ENCODE results near the gene PLXNC1. TPM values are rescaled to one million over a fixed set of nuclear protein-coding genes. Genes with fewer than 3 reads are reported as not detected.

PLXNC1 gene
- 1 to 10 TPM; 5.7 to 6.2 TPM for total RNA-seq

DNA sequence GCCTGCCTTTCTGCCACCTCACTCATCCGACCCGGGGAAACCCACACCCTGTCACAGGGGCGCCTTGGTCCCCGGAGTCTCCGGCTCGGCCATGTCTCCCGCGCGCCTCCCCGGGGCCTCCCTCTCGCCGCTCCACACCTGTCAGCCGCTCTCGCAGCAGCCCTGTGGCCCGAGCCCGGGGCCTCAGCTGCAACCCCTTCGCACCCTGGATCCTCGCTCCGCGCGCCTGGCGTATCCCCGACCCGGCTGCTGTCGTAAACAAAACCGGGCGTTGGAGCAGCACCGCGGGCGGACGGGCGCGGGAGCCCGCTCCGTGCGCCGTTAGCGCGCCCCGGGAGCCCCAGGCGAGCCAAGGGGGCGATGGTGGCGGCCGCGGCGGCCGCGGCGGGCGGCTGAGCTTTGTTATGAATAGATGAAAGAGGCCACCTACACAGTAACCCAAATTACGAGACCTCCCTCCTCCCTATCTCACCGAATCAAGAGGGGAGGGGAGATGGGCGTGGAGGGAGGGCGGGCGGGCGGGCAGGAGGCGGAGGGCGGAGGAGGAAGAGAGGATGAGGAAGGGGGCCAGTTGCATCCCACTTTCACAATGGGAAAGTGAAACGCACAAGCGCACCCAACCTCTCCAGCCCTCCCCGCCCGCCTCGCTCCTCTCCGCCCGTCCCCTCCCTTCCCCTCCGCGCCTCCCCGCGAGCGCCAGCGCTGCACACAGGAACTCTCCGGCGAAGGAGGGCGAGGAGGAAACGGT, at the start of gene PLXNC1:
Gene PLXNC1, plus strand, starts transcription at position 587 of the 748 bp plus-strand sequence. CDS start 395 bp downstream, outside the sequence.
- no peaks in the 10 kb centered on the region for H3K36me3 Mint-ChIP-seq
- intact Hi-C loops (cut with micrococcal nuclease): loop anchor here (1.0 to 2.0 kb wide), 8 partner anchors 60 to 578 kb away; partner anchors contain the start of gene CEP83
- H3K27me3 Mint-ChIP-seq: peaks cover 11% of the 10 kb centered on the region
- CTCF ChIA-PET: interaction anchor here (0.6 to 2.9 kb wide), 8 partner anchors 13 to 286 kb away, joined by 3 to 14 read pairs (median 4); no protein-coding TSS in a partner anchor
- DNase-seq: peak; percentile 79
- no peaks in the 10 kb centered on the region for H3K9me3 Mint-ChIP-seq
- H3K27ac Mint-ChIP-seq: peak within 1 kb of the TSS; percentile 38
- peaks cover 17% of the 10 kb centered on the region for H3K4me1 Mint-ChIP-seq (ENCODE audit: low read depth)
- H3K4me3 Mint-ChIP-seq: peak within 1 kb of the TSS; percentile 82
- POLR2A ChIA-PET: interaction anchor here (0.8 to 1.6 kb wide), 7 partner anchors 19 to 386 kb away, joined by 3 to 6 read pairs (median 3); no protein-coding TSS in a partner anchor

DNA sequence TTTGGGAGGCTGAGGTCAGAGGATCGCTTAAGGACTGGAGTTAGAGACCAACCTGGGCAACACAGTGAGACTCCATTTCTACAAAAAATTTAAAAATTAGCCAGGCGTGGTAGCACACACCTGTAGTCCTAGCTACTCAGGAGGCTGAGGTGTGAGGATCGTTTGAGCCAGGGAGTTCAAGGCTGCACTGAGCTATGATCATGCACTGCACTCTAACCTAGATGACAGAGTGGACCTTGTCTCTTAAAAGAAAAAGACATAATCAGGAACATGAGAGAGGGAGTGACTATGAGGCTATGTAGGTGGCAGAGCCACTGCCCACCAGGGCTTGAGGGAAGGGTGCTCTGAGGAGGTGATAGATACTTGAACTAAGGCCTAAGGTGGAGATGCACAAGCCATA, 49.2 kb upstream of the PLXNC1 start:
- intact Hi-C loops (cut with micrococcal nuclease): no loop called here
- peaks cover 24% of the 10 kb centered on the region for H3K4me1 Mint-ChIP-seq (ENCODE audit: low read depth)
- H3K9me3 Mint-ChIP-seq: no peaks in the 10 kb centered on the region
- no peak for DNase-seq
- no peak overlapping the region for H3K27ac Mint-ChIP-seq
- H3K36me3 Mint-ChIP-seq: no peaks in the 10 kb centered on the region
- H3K4me3 Mint-ChIP-seq: no peak overlapping the region
- ChIA-PET POLR2A (no interaction called here), CTCF (interaction anchor here (3.3 to 6.3 kb wide), 4 partner anchors 333 to 594 kb away, joined by 15 to 304 read pairs (median 200); partner anchors contain the start of gene SOCS2)
- no peaks in the 10 kb centered on the region for H3K27me3 Mint-ChIP-seq

DNA sequence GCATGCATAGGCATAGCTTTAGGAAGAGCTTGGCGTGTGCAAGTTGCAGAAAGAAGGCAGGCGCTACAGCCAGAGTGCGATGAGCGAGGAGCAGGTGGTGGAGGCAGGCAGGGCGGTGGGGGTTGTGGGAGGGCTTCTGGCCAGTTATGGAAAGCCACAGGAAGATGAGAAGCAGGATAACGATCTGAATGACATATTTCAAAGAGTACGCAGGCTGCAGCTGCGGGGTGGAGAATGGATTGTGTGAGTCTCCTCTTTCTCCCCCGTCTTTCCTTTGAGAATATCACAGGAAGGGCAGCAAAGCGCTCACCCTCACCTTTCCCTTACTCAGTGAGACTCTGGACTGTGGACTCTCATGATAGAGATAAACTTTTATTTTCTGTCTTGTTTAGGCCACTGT, 48.7 kb upstream of the PLXNC1 start:
- intact Hi-C loops (cut with micrococcal nuclease): loop anchor here (5.0 kb wide), 4 partner anchors 317 to 1002 kb away; no protein-coding TSS in a partner anchor
- ChIA-PET CTCF (interaction anchor here (3.2 to 6.3 kb wide), 7 partner anchors 23 to 679 kb away, joined by 15 to 304 read pairs (median 69); partner anchors contain the start of gene SOCS2), POLR2A (interaction anchor here (1.5 kb wide), 1 partner anchor 332 kb away, joined by 8 read pairs; no protein-coding TSS in a partner anchor)
- no peak overlapping the region for H3K4me3 Mint-ChIP-seq
- H3K27ac Mint-ChIP-seq: no peak overlapping the region
- H3K9me3 Mint-ChIP-seq: no peaks in the 10 kb centered on the region
- peak; percentile 15 for DNase-seq
- no peaks in the 10 kb centered on the region for H3K27me3 Mint-ChIP-seq
- peaks cover 24% of the 10 kb centered on the region for H3K4me1 Mint-ChIP-seq (ENCODE audit: low read depth)
- no peaks in the 10 kb centered on the region for H3K36me3 Mint-ChIP-seq

DNA sequence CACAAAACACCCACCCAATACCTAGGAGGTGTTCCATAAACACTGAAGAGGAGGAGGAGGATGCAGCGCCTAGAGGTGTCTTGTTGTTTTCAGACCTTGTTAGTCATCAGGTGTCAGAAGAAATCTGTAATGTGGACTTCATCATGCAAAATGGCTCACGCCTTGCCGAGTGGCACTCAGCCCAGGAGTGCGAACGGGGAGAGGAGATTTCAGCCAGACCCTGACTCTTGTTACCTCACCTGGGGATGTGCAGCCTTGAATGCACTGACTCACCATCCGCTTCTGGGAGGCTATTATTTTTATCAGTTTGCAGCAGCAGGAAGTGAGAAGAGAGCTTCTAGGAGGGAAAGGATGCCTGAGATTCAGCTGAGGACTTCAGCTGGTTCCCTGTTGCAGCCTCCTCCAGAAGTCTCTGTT, 48.2 kb upstream of the PLXNC1 start:
- peaks cover 24% of the 10 kb centered on the region for H3K4me1 Mint-ChIP-seq (ENCODE audit: low read depth)
- no peaks in the 10 kb centered on the region for H3K36me3 Mint-ChIP-seq
- ChIA-PET POLR2A (interaction anchor here (1.5 to 2.3 kb wide), 3 partner anchors 23 to 530 kb away, joined by 3 to 16 read pairs (median 8); no protein-coding TSS in a partner anchor), CTCF (interaction anchor here (0.6 to 6.3 kb wide), 32 partner anchors 10 to 1174 kb away, joined by 3 to 304 read pairs (median 10); partner anchors contain the start of genes CRADD and SOCS2)
- H3K27ac Mint-ChIP-seq: peak overlapping the region; percentile 76
- H3K9me3 Mint-ChIP-seq: no peaks in the 10 kb centered on the region
- intact Hi-C loops (cut with micrococcal nuclease): loop anchor here (5.0 kb wide), 4 partner anchors 318 to 1003 kb away; no protein-coding TSS in a partner anchor
- peak; percentile 66 for DNase-seq
- peak overlapping the region; percentile 63 for H3K4me3 Mint-ChIP-seq
- H3K27me3 Mint-ChIP-seq: no peaks in the 10 kb centered on the region

DNA sequence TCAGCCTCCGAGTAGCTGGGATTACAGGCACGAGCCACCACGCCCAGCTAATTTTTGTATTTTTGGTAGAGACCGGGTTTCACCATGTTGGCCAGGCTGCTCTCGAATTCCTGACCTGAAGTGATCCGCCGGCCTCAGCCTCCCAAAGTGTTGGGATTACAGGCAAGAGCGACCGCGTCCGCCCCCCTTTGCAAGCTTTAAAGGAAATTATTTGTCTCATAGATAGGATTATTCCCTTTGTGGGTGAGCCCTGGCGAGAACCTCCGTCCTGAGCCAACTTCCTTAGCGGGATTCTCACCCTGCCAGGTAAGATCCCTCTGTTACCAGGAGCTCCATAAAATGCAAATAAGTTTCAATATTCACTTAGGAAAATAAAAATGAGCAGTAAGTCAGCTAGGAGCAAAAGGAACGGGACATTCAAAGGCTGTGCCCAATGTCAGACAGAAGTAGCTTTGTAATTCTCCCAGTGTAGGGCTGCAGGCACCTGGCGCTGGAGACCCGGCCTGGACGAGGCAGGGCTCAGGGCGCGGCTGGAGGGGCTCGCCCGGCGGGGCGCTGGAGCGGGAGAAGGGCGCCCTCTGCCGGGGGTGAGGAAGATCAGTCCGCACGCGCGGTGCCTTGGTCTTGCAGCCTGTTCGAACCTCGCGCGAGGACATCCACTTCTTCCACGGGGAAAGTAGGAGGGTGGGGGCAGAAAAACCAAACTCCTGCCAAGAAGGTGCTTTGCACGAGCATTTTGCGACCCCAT, 47.2 kb upstream of the PLXNC1 start:
- H3K9me3 Mint-ChIP-seq: no peaks in the 10 kb centered on the region
- DNase-seq: peak; percentile 85
- CTCF ChIA-PET: interaction anchor here (0.6 to 6.3 kb wide), 99 partner anchors 10 to 1316 kb away, joined by 3 to 304 read pairs (median 5); partner anchors contain the start of genes CRADD, MRPL42, SOCS2 and UBE2N
- intact Hi-C loops (cut with micrococcal nuclease): loop anchor here (1.0 to 5.0 kb wide), 6 partner anchors 319 to 1004 kb away; no protein-coding TSS in a partner anchor
- H3K4me3 Mint-ChIP-seq: peak overlapping the region; percentile 75
- POLR2A ChIA-PET: interaction anchor here (1.2 to 2.3 kb wide), 4 partner anchors 24 to 531 kb away, joined by 3 to 16 read pairs (median 6); no protein-coding TSS in a partner anchor
- peaks cover 24% of the 10 kb centered on the region for H3K4me1 Mint-ChIP-seq (ENCODE audit: low read depth)
- H3K27me3 Mint-ChIP-seq: no peaks in the 10 kb centered on the region
- peak overlapping the region; percentile 44 for H3K27ac Mint-ChIP-seq
- no peaks in the 10 kb centered on the region for H3K36me3 Mint-ChIP-seq

DNA sequence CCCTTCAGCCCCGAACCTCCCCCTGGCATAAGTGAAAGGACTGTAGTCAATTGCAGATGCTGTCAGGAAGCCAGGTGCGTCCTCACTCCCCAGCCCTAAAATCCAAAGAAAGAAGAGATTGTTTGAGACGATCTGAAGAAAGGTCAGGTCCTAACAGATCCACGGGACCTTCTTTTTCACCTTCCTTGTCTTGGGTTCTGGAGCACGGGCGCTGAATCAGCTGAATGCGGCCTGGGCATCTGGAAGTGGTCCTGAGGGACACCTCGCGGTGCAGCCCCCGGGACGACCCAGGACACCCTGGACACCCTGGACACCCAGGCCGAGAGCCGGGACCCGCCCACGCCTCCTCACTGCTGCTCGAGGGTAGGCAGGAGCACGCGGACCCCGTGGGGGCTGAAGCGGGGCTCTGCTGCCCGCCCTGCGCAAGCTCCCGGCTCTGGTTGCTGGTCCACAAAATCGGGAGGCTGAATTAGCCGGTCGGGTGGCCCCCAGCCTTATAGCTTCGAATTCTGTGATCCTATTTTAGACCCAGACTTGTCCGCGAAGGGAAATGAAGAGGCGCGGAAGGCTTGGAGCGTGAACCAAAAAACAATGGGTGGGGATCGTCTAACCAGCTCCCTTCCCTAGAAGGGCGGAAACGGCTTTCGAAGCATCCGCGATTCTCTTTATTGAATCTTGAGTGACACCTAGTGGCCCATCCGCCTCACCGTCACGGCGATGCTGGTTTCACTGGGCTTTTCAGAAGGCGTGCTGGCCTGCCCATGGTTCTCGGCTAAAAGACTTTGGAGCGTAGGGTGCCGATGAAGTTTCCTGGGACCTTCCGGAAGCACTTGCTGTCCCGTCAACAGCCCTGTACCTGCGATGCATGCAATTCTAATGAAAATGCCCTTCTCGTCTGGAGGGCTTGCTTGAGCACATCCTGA, 46.4 kb upstream of the PLXNC1 start:
- peak overlapping the region; percentile 35 for H3K27ac Mint-ChIP-seq
- POLR2A ChIA-PET: interaction anchor here (0.8 to 2.3 kb wide), 8 partner anchors 24 to 661 kb away, joined by 3 to 16 read pairs (median 3); partner anchors contain the start of gene SOCS2
- no peaks in the 10 kb centered on the region for H3K9me3 Mint-ChIP-seq
- peak overlapping the region; percentile 75 for H3K4me3 Mint-ChIP-seq
- peaks cover 24% of the 10 kb centered on the region for H3K4me1 Mint-ChIP-seq (ENCODE audit: low read depth)
- CTCF ChIA-PET: interaction anchor here (0.6 to 6.3 kb wide), 131 partner anchors 10 to 1317 kb away, joined by 3 to 304 read pairs (median 4); partner anchors contain the start of genes CRADD, MRPL42 and SOCS2
- H3K36me3 Mint-ChIP-seq: no peaks in the 10 kb centered on the region
- intact Hi-C loops (cut with micrococcal nuclease): loop anchor here (1.0 to 5.0 kb wide), 10 partner anchors 119 to 1115 kb away; partner anchors contain the start of gene CRADD
- peak; percentile 91 for DNase-seq
- H3K27me3 Mint-ChIP-seq: no peaks in the 10 kb centered on the region

DNA sequence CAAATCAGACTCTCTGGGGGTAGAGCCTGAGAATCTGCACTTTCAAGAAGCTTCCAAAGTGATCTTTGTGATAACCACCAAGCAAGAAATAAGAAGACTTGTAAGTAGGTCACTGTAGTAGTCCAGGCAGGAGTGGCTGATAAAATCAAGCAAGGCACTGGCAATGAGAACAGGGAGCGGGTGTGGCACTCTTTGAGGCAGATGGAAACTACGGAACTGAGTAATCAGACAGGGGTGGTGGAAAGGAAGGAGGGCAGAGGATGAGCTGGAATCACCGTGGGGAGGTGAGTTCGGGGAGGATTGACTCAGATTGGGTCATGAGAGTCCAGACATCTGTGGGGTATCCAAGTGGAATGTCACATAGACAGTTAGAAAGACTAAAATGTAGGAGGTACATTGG, 44.4 kb upstream of the PLXNC1 start:
- Mint-ChIP-seq H3K27me3 (no peaks in the 10 kb centered on the region), H3K4me1 (ENCODE audit: low read depth) (peaks cover 29% of the 10 kb centered on the region), H3K4me3 (no peak overlapping the region), H3K9me3 (no peaks in the 10 kb centered on the region), H3K27ac (no peak overlapping the region), H3K36me3 (no peaks in the 10 kb centered on the region)
- ChIA-PET CTCF (interaction anchor here (1.1 to 6.3 kb wide), 10 partner anchors 8 to 1117 kb away, joined by 3 to 304 read pairs (median 40); partner anchors contain the start of gene SOCS2), POLR2A (interaction anchor here (0.5 kb wide), 1 partner anchor 655 kb away, joined by 4 read pairs; no protein-coding TSS in a partner anchor)
- intact Hi-C loops (cut with micrococcal nuclease): loop anchor here (2.0 to 5.0 kb wide), 5 partner anchors 322 to 1007 kb away; no protein-coding TSS in a partner anchor
- no peak for DNase-seq

DNA sequence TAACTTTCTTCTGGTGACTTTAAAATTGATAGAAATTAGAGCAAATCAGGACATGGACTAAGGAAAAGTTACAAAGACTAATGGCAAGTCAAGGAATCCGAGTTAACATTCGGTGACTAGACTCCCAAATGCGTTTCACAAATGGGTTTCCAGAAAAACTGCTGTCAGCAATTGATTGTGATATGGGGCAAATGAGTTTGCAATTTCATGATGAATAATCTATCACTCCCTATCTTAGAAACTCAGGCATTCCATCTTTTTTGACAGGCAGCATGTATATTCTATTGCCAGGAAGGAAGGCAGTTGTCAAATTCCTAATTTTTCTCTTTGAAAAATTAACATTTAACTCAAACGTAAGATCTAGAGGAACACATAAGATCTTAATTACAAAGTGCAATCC, 40.5 kb upstream of the PLXNC1 start:
- no peak for DNase-seq
- Mint-ChIP-seq H3K27me3 (no peaks in the 10 kb centered on the region), H3K36me3 (no peaks in the 10 kb centered on the region), H3K4me3 (no peak overlapping the region), H3K27ac (no peak overlapping the region), H3K4me1 (ENCODE audit: low read depth) (peaks cover 12% of the 10 kb centered on the region), H3K9me3 (no peaks in the 10 kb centered on the region)
- POLR2A ChIA-PET: no interaction called here
- CTCF ChIA-PET: interaction anchor here (1.2 kb wide), 1 partner anchor 605 kb away, joined by 6 read pairs; no protein-coding TSS in a partner anchor
- intact Hi-C loops (cut with micrococcal nuclease): no loop called here

DNA sequence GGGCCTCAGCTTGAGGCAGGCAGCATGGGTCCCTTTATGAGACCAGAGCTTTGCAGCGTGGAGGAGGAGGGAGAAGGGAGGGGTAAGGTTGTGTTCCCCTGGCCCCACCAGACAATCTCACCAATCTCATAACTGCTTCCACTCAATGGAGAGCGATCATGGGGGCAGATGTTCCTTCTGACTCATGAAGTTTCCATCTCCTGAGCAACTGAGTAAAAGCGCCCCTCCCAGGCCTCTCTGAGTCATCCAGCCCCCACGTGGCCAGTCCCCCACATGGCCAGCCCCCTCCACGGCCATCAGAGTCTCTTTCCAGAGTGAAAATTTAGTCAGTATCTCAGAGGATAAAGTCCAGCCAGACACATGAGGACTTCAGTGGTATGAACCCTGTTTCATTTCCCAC, 39.2 kb upstream of the PLXNC1 start:
- intact Hi-C loops (cut with micrococcal nuclease): no loop called here
- peak; percentile 76 for DNase-seq
- Mint-ChIP-seq H3K4me3 (no peak overlapping the region), H3K27ac (peak overlapping the region; percentile 4), H3K36me3 (no peaks in the 10 kb centered on the region), H3K4me1 (ENCODE audit: low read depth) (peaks cover 12% of the 10 kb centered on the region), H3K9me3 (no peaks in the 10 kb centered on the region), H3K27me3 (no peaks in the 10 kb centered on the region)
- ChIA-PET POLR2A (no interaction called here), CTCF (no interaction called here)

DNA sequence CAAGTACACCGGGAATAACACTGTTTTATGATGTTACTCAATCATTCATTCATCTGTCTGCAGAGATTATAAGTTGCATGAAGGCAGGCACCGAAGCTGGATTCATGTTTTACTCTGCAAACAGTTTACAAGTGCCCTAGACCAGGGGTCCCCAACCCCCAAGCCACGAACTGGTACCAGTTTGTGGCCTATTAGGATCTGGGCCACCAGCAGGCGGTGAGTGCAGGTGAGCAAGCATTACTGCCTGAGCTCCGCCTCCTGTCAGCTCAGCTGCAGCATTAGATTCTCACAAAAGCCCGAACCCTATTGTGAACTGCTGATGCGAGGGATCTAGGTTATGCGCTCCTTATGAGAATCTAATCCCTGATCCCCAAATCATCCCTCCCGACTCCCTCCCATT, 38.1 kb upstream of the PLXNC1 start:
- Mint-ChIP-seq H3K9me3 (no peaks in the 10 kb centered on the region), H3K4me1 (ENCODE audit: low read depth) (peaks cover 12% of the 10 kb centered on the region), H3K36me3 (no peaks in the 10 kb centered on the region), H3K27me3 (no peaks in the 10 kb centered on the region), H3K4me3 (no peak overlapping the region), H3K27ac (no peak overlapping the region)
- DNase-seq: no peak
- ChIA-PET CTCF (interaction anchor here (0.7 to 3.8 kb wide), 2 partner anchors 7 to 722 kb away, joined by 3 to 25 read pairs; no protein-coding TSS in a partner anchor), POLR2A (no interaction called here)
- intact Hi-C loops (cut with micrococcal nuclease): no loop called here

Measured in activated CD4-positive, alpha-beta memory T cell treated with anti-CD3 and anti-CD28 coated beads for 36 hours (primary cell).